Keratinocyte (primary cell): Measurements from ENCODE around the gene CALCOCO1.

ENCODE experiments used
- EZH2 ChIP-seq: IDR thresholded peaks from one replicate; pipeline ENCODE4 v1.6.1; 2012; ENCODE audit warnings: inconsistent platforms, mild to moderate bottlenecking, low read length, moderate library complexity
- TF ChIP-seq, protein P1 (sequence below), 3 experiments: IDR thresholded peaks in 1 of 3; conservative IDR thresholded peaks in 1 of 3; optimal IDR thresholded peaks in 1 of 3; 2 replicates in 2 of 3; 3 replicates in 1 of 3; pipeline versions ENCODE3 to v1.5.1; 2011; ENCODE audit warnings: low read length in 3 of 3, mild to moderate bottlenecking in 3 of 3, moderate library complexity in 2 of 3, control low read depth in 1 of 3, inconsistent platforms in 1 of 3; ENCODE audit not compliant: insufficient read depth in 2 of 3; ENCODE audit errors: extremely low read depth in 1 of 3

DNA sequence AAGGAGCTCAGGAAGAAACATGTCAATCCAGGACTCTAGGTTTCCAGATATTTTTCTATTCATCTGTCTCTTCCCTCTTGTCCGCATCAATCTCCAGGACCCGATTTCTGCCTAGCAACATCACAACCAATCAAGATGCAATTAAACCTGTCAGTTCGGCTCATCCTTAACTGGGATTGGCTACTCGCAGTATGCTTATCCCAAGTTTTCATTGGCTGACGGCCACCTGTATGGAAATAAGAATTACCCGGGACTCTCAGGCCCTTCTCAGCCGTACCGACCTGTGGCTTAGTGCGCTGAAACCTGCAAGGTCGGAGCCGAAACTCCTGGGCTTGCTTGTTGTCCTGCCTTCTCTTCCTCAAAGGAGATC lies 31.0 kb downstream of the CALCOCO1 start:
- TF ChIP-seq, protein P1, sequence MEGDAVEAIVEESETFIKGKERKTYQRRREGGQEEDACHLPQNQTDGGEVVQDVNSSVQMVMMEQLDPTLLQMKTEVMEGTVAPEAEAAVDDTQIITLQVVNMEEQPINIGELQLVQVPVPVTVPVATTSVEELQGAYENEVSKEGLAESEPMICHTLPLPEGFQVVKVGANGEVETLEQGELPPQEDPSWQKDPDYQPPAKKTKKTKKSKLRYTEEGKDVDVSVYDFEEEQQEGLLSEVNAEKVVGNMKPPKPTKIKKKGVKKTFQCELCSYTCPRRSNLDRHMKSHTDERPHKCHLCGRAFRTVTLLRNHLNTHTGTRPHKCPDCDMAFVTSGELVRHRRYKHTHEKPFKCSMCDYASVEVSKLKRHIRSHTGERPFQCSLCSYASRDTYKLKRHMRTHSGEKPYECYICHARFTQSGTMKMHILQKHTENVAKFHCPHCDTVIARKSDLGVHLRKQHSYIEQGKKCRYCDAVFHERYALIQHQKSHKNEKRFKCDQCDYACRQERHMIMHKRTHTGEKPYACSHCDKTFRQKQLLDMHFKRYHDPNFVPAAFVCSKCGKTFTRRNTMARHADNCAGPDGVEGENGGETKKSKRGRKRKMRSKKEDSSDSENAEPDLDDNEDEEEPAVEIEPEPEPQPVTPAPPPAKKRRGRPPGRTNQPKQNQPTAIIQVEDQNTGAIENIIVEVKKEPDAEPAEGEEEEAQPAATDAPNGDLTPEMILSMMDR (optimal IDR thresholded peaks at IDR 0.05 in 1 of 3, IDR thresholded peaks at IDR 0.05 in 1 of 3, conservative IDR thresholded peaks at IDR 0.05 in 1 of 3; ENCODE audit: extremely low read depth in 1 of 3, insufficient read depth in 2 of 3, low read length in 3 of 3): no peak
- no peak for TF ChIP-seq EZH2
